Measurements from ENCODE around the gene MXI1.

- no peak for TF ChIP-seq CTCF (conservative IDR thresholded peaks at IDR 0.05)
- TF ChIP-seq EZH2 (IDR thresholded peaks at IDR 0.05; ENCODE audit: low read depth): no peak
Observed at GRCh38 chr10:110274647-110275046, 67.2 kb downstream of the MXI1 start.

Measured in PC-9 (cell line).